Effector memory CD4-positive, alpha-beta T cell (primary cell): ENCODE data around the gene REXO4.
"Not testable (repeated sequence)": the region's sequence is repeated elsewhere in the genome, so short reads cannot be mapped to it uniquely, and the experiment has no call there.

Source experiments
- DNase-seq, 3 donors: peaks; one replicate each; pipeline ENCODE4 v3.0.0-alpha.2; 2020
- H3K27ac ChIP-seq: 2 replicates; pipeline ENCODE4 v1.7.0; 2013; ENCODE audit warnings: mild to moderate bottlenecking, low read length, moderate library complexity; ENCODE audit not compliant: insufficient read depth, poor library complexity, severe bottlenecking
- H3K27me3 ChIP-seq: replicated peaks from 2 replicates; pipeline ENCODE4 v1.7.0; 2013; ENCODE audit warnings: mild to moderate bottlenecking, low read length; ENCODE audit not compliant: insufficient read depth, control insufficient read depth, poor library complexity, severe bottlenecking
- H3K36me3 ChIP-seq: 2 replicates; pipeline ENCODE4 v1.7.0; 2013; ENCODE audit warnings: mild to moderate bottlenecking, low read length, moderate library complexity; ENCODE audit not compliant: control insufficient read depth, insufficient read depth
- H3K4me1 ChIP-seq: 2 replicates; pipeline ENCODE4 v1.7.0; 2013; ENCODE audit warnings: low read length, mild to moderate bottlenecking; ENCODE audit not compliant: control insufficient read depth, insufficient read depth, poor library complexity, severe bottlenecking
- H3K4me3 ChIP-seq: 2 replicates; pipeline ENCODE4 v1.7.0; 2013; ENCODE audit warnings: low read length, low read depth, mild to moderate bottlenecking; ENCODE audit not compliant: insufficient read depth, poor library complexity, severe bottlenecking
- H3K9me3 ChIP-seq: 2 replicates; pipeline ENCODE4 v1.7.0; 2013; ENCODE audit warnings: mild to moderate bottlenecking, low read length, moderate library complexity; ENCODE audit not compliant: control insufficient read depth

REXO4 gene

DNA sequence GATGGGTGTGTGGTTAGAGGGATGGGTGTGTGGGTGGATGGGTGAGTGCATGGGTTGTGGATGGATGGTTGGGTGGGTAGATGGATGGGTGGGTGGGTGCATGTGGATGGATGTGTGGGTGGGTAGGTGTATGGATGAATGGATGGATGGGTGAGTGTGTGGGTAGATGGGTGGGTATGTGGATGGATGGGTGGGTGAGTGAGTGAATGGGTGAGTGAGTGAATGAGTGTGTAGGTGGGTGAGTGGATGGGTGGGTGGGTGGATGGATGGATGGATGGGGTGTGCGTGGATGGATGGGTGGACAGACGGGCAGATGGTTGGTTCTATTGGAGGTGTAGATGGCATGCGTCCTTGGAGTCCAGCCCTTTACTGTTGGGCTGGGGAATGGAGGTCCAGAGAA is 24.4 kb downstream of the REXO4 start:
- Histone ChIP-seq H3K4me1 (no peaks in the 10 kb centered on the region), H3K36me3 (no peaks in the 10 kb centered on the region), H3K27me3 (no peaks in the 10 kb centered on the region), H3K27ac (no peak overlapping the region), H3K4me3 (no peak overlapping the region), H3K9me3 (no peaks in the 10 kb centered on the region)
- DNase-seq = no peak

DNA sequence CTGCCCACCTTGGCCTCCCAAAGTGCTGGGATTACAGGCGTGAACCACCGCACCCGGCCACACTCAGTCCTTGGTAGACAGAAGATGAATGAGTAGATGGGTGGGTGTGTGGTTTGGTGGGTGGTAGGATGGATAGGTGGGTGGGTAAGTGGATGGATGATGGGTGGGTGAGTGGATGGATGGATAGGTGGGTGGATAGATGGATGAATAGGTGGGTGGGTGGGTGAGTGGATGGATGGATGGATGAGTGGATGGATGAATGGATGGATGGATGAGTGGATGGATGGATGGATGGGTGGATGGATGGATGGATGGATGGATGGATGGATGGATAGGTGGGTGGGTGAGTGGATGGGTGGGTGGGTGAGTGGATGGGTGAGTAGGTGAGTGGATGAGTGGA is 25.5 kb downstream of the REXO4 start:
- not testable (repeated sequence) for H3K27me3 ChIP-seq, H3K9me3 ChIP-seq, H3K4me3 ChIP-seq, H3K27ac ChIP-seq, DNase-seq, H3K36me3 ChIP-seq, H3K4me1 ChIP-seq

GRCh38 chr9:133391449-133391848 is 26.4 kb downstream of the REXO4 start:
- not testable (repeated sequence) for H3K27me3 ChIP-seq, DNase-seq

DNA sequence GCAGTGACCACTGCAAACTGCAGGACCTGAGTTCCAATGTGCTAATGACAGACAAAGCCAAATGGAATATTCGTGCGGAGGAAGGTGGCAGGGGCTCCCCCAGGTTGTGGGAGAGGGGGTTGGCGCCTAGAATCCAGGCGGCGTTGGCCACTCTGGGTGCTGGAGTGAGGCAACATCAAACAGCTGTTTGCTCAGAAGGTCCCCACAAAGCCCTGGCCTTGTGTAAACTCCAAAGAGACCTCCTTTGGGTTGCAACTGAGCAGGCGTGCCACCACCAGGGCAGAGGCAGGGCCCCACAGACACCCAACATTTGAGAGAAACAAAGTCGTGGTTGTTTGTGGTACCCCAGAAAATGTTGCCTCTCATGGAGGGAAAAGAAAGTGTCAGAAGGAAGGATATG is 27.1 kb downstream of the REXO4 start:
- Histone ChIP-seq H3K4me1 (no peaks in the 10 kb centered on the region), H3K36me3 (no peaks in the 10 kb centered on the region), H3K4me3 (no peak overlapping the region), H3K27ac (no peak overlapping the region), H3K27me3 (no peaks in the 10 kb centered on the region), H3K9me3 (no peaks in the 10 kb centered on the region)
- DNase-seq = no peak

More at GRCh38 chr9:133391449-133391848, 26.4 kb downstream of the REXO4 start:
- H3K4me3 ChIP-seq, H3K27ac ChIP-seq, H3K36me3 ChIP-seq, H3K4me1 ChIP-seq, H3K9me3 ChIP-seq: not testable (repeated sequence)

- no peaks in the 10 kb centered on the region for H3K9me3 ChIP-seq
- DNase-seq = no peak
- no peak overlapping the region for H3K27ac ChIP-seq
- no peaks in the 10 kb centered on the region for H3K4me1 ChIP-seq
- H3K27me3 ChIP-seq = no peaks in the 10 kb centered on the region
- H3K4me3 ChIP-seq = no peak overlapping the region
- H3K36me3 ChIP-seq = no peaks in the 10 kb centered on the region
Observed at GRCh38 chr9:133389562-133389961, 28.2 kb downstream of the REXO4 start.

DNA sequence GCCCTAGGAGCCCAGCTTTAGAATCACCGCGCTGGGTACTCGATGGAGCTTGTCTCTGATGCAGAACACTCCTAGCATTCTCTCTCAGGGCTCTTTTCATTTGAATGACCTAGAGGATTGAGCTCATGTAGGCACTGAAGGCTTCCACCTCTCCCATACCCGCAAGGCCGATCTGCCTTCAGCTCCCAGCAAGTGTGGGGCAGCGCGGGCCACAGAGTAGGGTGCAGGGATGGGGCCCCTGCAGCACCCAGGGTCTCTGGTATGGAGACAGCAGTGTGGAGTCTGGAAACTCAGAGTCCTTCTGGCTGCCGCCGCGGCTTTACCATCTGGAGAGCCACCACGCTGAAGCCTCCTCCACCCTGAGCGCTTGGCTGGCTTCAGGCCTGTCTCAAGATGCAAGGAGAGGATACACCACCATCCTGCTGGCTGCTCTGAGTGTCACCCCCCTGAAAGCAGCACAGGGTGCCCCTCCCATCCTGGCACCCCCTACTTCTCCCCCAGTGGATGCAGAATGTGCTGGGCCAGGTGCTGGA is 28.7 kb downstream of the REXO4 start:
- Histone ChIP-seq H3K27ac (no peak overlapping the region), H3K27me3 (no peaks in the 10 kb centered on the region)
- DNase-seq = no peak

GRCh38 chr9:133387680-133388079 is 30.1 kb downstream of the REXO4 start:
- H3K9me3 ChIP-seq = no peaks in the 10 kb centered on the region
- no peak overlapping the region for H3K4me3 ChIP-seq
- DNase-seq = no peak
- H3K36me3 ChIP-seq = no peaks in the 10 kb centered on the region
- no peaks in the 10 kb centered on the region for H3K4me1 ChIP-seq
- no peak overlapping the region for H3K27ac ChIP-seq
- H3K27me3 ChIP-seq = no peaks in the 10 kb centered on the region

More for the DNA sequence above, 28.7 kb downstream of the REXO4 start:
- Histone ChIP-seq H3K9me3 (no peaks in the 10 kb centered on the region), H3K4me3 (no peak overlapping the region), H3K36me3 (no peaks in the 10 kb centered on the region), H3K4me1 (no peaks in the 10 kb centered on the region)

DNA sequence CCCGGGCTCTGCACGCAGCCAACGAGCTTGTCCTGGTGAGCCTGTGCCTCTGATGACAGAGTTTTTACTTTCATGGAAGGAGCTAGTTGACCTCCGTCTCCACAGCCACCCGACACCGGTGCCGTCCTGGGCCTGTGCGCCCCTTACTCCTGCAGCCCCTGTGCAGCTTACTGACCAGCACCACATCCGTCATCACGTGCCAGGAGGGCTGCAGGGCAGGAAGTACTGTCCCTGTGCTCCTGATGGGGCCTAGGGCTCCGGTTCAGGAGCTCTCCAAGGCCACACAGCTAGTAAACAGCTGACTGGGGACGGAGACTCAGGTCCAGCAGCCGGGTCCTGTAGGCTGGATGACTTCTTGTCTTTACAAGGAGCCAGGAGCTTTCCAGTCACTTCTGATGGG is 31.5 kb downstream of the REXO4 start:
- H3K36me3 ChIP-seq = no peaks in the 10 kb centered on the region
- H3K9me3 ChIP-seq = no peaks in the 10 kb centered on the region
- H3K27me3 ChIP-seq = no peaks in the 10 kb centered on the region
- H3K4me1 ChIP-seq = no peaks in the 10 kb centered on the region
- no peak overlapping the region for H3K27ac ChIP-seq
- H3K4me3 ChIP-seq = no peak overlapping the region
- no peak for DNase-seq

DNA sequence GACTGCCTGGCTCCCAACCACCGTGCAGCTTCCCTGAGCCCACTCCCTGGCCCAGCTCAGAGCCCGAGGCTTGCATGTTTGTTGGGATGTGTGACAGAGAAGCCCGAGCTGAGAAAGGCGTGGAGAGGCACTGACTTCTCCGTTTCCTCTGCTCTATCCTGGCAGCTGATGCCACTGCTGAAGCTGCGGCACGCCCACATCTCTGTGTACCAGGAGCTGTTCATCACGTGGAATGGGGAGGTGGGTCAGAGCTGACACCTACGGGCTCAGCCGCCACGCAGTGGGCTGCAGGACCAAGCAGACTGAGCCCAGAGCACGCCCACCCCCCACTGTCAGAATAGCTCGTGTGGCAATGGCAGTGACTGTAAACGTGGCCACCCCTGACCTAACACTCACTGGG is 32.4 kb downstream of the REXO4 start:
- Histone ChIP-seq H3K36me3 (no peaks in the 10 kb centered on the region), H3K27me3 (no peaks in the 10 kb centered on the region), H3K27ac (no peak overlapping the region), H3K4me3 (no peak overlapping the region), H3K4me1 (no peaks in the 10 kb centered on the region), H3K9me3 (no peaks in the 10 kb centered on the region)
- DNase-seq = no peak

- DNase-seq = no peak
- no peak overlapping the region for H3K27ac ChIP-seq
Observed at GRCh38 chr9:133384736-133385321, 33.0 kb downstream of the REXO4 start.

More at GRCh38 chr9:133384736-133385321, 33.0 kb downstream of the REXO4 start:
- Histone ChIP-seq H3K4me1 (no peaks in the 10 kb centered on the region), H3K27me3 (no peaks in the 10 kb centered on the region), H3K4me3 (no peak overlapping the region), H3K9me3 (no peaks in the 10 kb centered on the region), H3K36me3 (no peaks in the 10 kb centered on the region)
